Neural cell (in vitro differentiated cells): Measurements from ENCODE around the gene HOGA1.

Source experiments
- CTCF ChIP-seq: fragments of 450-650 bp; IDR thresholded peaks from 2 replicates; pipeline ENCODE4 v1.5.1; 2014; ENCODE audit warnings: antibody characterized with exemption, mild to moderate bottlenecking, moderate library complexity; ENCODE audit not compliant: poor library complexity, severe bottlenecking
- EP300 ChIP-seq: fragments of 450-650 bp; conservative IDR thresholded peaks from 2 replicates; pipeline ENCODE4 v1.6.1; 2014; ENCODE audit warnings: antibody characterized with exemption, mild to moderate bottlenecking, moderate library complexity; ENCODE audit not compliant: poor library complexity, severe bottlenecking
- EZH2 ChIP-seq: fragments of 200-600, 300-800 bp; shearing (Covaris generic), sonication (generic); IDR thresholded peaks from 2 replicates; pipeline ENCODE4 v1.6.1; 2014; ENCODE audit warnings: antibody characterized with exemption, low read length, borderline replicate concordance, mild to moderate bottlenecking; ENCODE audit not compliant: insufficient read depth, poor library complexity, severe bottlenecking
- MXI1 ChIP-seq: fragments of 450-650 bp; conservative IDR thresholded peaks from 2 replicates; pipeline ENCODE4 v1.6.1; 2014; ENCODE audit warnings: antibody characterized with exemption, mild to moderate bottlenecking; ENCODE audit not compliant: poor library complexity, severe bottlenecking
- POLR2AphosphoS5 ChIP-seq: IDR thresholded peaks from 2 replicates; pipeline ENCODE4 v1.6.1; 2012
- RAD21 ChIP-seq: fragments of 450-650 bp; conservative IDR thresholded peaks from 2 replicates; pipeline ENCODE4 v1.6.1; 2014; ENCODE audit warnings: antibody characterized with exemption, mild to moderate bottlenecking, moderate library complexity
- REST ChIP-seq: IDR thresholded peaks from 2 replicates; pipeline ENCODE4 v1.6.1; 2012; ENCODE audit warnings: borderline replicate concordance
- SMC3 ChIP-seq: fragments of 450-650 bp; conservative IDR thresholded peaks from 2 replicates; pipeline ENCODE4 v1.6.1; 2014; ENCODE audit warnings: antibody characterized with exemption, mild to moderate bottlenecking, moderate library complexity; ENCODE audit not compliant: poor library complexity
- TAF1 ChIP-seq: IDR thresholded peaks from 2 replicates; pipeline ENCODE4 v1.6.1; 2012; ENCODE audit warnings: low read depth

GRCh38 chr10:97627731-97628130 lies 43.5 kb downstream of the HOGA1 start:
- TF ChIP-seq CTCF (no peak), EZH2 (no peak), EP300 (no peak), POLR2AphosphoS5 (no peak), SMC3 (no peak), REST (no peak), MXI1 (no peak), RAD21 (no peak), TAF1 (no peak)
